22Rv1 (cell line): ENCODE measurements around the gene COL24A1.

ENCODE experiments used
- H3K27ac ChIP-seq: fragments of 450-650 bp; 2 replicates; pipeline ENCODE4 v1.5.1; 2017
- CTCF ChIP-seq: fragments of 450-650 bp; IDR thresholded peaks from 2 replicates; pipeline ENCODE4 v1.5.1; 2017; ENCODE audit warnings: mild to moderate bottlenecking
- ZFX ChIP-seq: fragments of 450-650 bp; IDR thresholded peaks from 2 replicates; pipeline ENCODE4 v1.6.1; 2017; ENCODE audit warnings: antibody characterized with exemption, borderline replicate concordance

COL24A1 gene

GRCh38 chr1:85707990-85708828 lies 448.4 kb downstream of the COL24A1 start, which contains the start of gene ZNHIT6:
Gene ZNHIT6, minus strand, starts transcription at chr1:85708433. Its CDS starts 149 bp downstream, at chr1:85708284.
- H3K27ac ChIP-seq, result peak within 1 kb of the TSS; percentile 84
- no peak for TF ChIP-seq ZFX
- TF ChIP-seq CTCF, result peak; percentile 26

GRCh38 chr1:85707267-85707989 lies 449.1 kb downstream of the COL24A1 start:
- peak overlapping the region; percentile 84 for H3K27ac ChIP-seq
- TF ChIP-seq CTCF (no peak), ZFX (no peak)

DNA sequence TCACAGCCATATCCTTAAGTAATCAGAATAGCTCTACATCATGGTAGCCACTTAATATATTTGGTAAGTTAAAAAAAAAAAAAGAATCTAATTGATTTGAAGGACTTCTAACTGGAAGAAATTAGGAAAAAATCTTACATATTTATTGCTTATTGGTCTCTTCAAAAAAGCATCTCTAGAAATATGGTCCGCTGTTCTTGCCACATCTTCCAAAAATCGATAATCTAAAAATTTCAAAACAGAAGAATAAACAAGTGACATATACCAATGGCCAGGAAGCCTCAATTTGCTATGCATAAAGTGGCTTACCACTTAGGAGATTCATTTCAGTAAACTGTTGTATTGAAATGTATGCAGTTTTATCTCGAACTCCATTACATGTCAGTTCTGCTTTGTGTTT lies 450.6 kb downstream of the COL24A1 start:
- no peak overlapping the region for H3K27ac ChIP-seq
- TF ChIP-seq ZFX (no peak), CTCF (no peak)

DNA sequence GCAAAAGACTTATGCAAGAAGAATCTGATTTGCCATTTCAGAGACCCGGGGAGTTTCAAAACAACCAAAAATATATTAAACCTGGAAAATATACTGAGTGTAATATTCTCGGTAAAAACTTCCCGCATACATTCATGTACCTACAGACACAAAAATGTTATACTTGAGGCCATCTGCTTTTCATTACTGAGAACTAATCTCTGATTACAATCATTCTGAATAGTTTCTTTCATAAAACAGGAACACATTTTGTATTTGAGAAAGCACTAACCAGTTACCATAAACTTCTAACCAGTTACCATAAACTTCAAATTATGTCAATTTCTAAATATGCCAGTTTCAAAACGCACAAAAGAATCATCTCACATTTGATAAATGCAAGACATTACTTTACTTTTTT lies 456.1 kb downstream of the COL24A1 start:
- H3K27ac ChIP-seq, result no peak overlapping the region
- TF ChIP-seq CTCF (no peak), ZFX (no peak)

DNA sequence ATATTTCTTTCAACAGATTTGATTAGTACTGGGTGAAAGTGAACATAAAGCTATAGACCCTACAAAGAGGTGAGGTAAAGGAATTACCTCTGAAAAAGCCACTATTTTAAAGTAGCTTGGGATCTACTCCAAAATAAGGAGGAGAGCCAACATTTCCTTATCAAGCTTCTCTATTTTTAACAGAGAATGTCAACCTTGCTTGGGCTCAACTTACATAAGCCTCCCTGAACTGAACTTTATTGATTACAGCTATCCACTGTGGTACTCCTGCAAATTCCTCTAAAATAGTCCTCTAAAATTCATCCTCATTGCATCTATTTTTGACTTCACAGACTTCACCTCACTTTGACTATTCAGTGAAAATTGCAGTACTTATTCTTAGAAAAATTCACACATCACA lies 458.7 kb downstream of the COL24A1 start:
- TF ChIP-seq CTCF, result no peak
- TF ChIP-seq ZFX, result no peak
- no peak overlapping the region for H3K27ac ChIP-seq

DNA sequence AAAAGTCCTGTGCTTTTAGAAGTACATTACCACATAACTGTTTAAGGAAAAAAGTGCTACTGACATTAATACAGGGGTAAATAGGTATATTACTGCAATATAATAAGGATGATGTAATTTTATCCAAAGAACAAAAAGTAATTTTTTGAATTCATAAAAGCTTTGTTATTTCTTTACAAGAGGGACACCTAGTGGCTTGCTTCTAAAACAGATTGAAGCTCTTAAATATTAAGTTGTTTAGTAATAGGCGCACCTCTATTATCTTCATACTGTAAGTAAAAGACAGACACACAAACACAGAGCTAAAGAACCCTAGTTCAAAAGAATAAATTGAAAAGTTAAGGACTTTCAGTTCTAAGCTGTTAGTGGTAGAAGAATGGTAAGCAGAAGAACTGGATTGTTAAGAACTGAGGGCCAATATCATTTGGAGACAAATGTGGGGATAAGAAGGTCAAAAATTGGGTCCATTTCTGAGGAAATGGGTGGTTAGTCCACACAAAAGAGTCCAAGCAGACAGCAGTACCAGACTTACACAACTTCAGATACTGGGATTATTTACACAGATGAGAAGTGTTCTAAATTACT lies 463.8 kb downstream of the COL24A1 start:
- TF ChIP-seq CTCF (peak; percentile 67), ZFX (no peak)
- no peak overlapping the region for H3K27ac ChIP-seq
